GM19035 (cell line): ENCODE results near the gene PARL.

Experiments used
- ATAC-seq: cut with Tn5 transposase; IDR thresholded peaks from one replicate; pipeline ENCODE4 v1.9.1; 2021; ENCODE audit not compliant: unreplicated experiment

The PARL gene

GRCh38 chr3:183862610-183863009 is 22.1 kb downstream of the PARL start:
- ATAC-seq: no peak

GRCh38 chr3:183857863-183858262 is 26.8 kb downstream of the PARL start:
- no peak for ATAC-seq

GRCh38 chr3:183854318-183855035 is 30.2 kb downstream of the PARL start:
- no peak for ATAC-seq

GRCh38 chr3:183845608-183846288 is 38.9 kb downstream of the PARL start:
- ATAC-seq: no peak

- no peak for ATAC-seq
Observed at GRCh38 chr3:183845090-183845489, 39.6 kb downstream of the PARL start.

GRCh38 chr3:183844606-183845005 is 40.1 kb downstream of the PARL start:
- no peak for ATAC-seq

- no peak for ATAC-seq
Observed at GRCh38 chr3:183839751-183840150, 44.9 kb downstream of the PARL start.

- ATAC-seq: no peak
Observed at GRCh38 chr3:183837894-183838293, 46.8 kb downstream of the PARL start.

GRCh38 chr3:183837390-183837789 is 47.3 kb downstream of the PARL start:
- no peak for ATAC-seq

GRCh38 chr3:183833516-183833915 is 51.2 kb downstream of the PARL start:
- no peak for ATAC-seq

GRCh38 chr3:183830187-183830586 is 54.5 kb downstream of the PARL start:
- no peak for ATAC-seq

- ATAC-seq: no peak
Observed at GRCh38 chr3:183829466-183829865, 55.2 kb downstream of the PARL start.

- no peak for ATAC-seq
Observed at GRCh38 chr3:183828538-183828870, 56.2 kb downstream of the PARL start.

- ATAC-seq: no peak
Observed at GRCh38 chr3:183827809-183828537, 56.7 kb downstream of the PARL start.

GRCh38 chr3:183826448-183827250 is 58.0 kb downstream of the PARL start:
- no peak for ATAC-seq

- no peak for ATAC-seq
Observed at GRCh38 chr3:183825456-183826161, 59.1 kb downstream of the PARL start, which contains the start of gene MAP6D1. Gene MAP6D1, minus strand, starts transcription at chr3:183825577. Its CDS starts 30 bp downstream, at chr3:183825547.

GRCh38 chr3:183824761-183825455 is 59.8 kb downstream of the PARL start:
- ATAC-seq: no peak

- ATAC-seq: no peak
Observed at GRCh38 chr3:183823963-183824362, 60.7 kb downstream of the PARL start.

- no peak for ATAC-seq
Observed at GRCh38 chr3:183822631-183823030, 62.0 kb downstream of the PARL start.

GRCh38 chr3:183819831-183820230 is 64.8 kb downstream of the PARL start:
- no peak for ATAC-seq
